GM15510 (cell line): ENCODE data around the gene ATL2.

ENCODE experiments used
- POLR2A ChIP-seq: IDR thresholded peaks from 3 replicates; pipeline ENCODE4 v1.6.1; 2011; ENCODE audit warnings: borderline replicate concordance; ENCODE audit not compliant: insufficient read length; ENCODE audit errors: extremely low read depth

Gene ATL2

GRCh38 chr2:38260469-38260868 is 116.6 kb downstream of the ATL2 start:
- TF ChIP-seq POLR2A, result no peak

GRCh38 chr2:38259311-38259710 is 117.8 kb downstream of the ATL2 start:
- no peak for TF ChIP-seq POLR2A

GRCh38 chr2:38256610-38257009 is 120.5 kb downstream of the ATL2 start:
- TF ChIP-seq POLR2A, result no peak

GRCh38 chr2:38255211-38255610 is 121.9 kb downstream of the ATL2 start:
- TF ChIP-seq POLR2A, result no peak

- no peak for TF ChIP-seq POLR2A
Measured at GRCh38 chr2:38254796-38255195, 122.3 kb downstream of the ATL2 start.

- no peak for TF ChIP-seq POLR2A
Measured at GRCh38 chr2:38251940-38252339, 125.1 kb downstream of the ATL2 start.

GRCh38 chr2:38248707-38249106 is 128.4 kb downstream of the ATL2 start:
- no peak for TF ChIP-seq POLR2A

- TF ChIP-seq POLR2A, result no peak
Measured at GRCh38 chr2:38248255-38248654, 128.8 kb downstream of the ATL2 start.

- TF ChIP-seq POLR2A, result no peak
Measured at GRCh38 chr2:38246105-38246504, 131.0 kb downstream of the ATL2 start.

- TF ChIP-seq POLR2A, result no peak
Measured at GRCh38 chr2:38245114-38245641, 131.9 kb downstream of the ATL2 start.

GRCh38 chr2:38244301-38244700 is 132.8 kb downstream of the ATL2 start:
- TF ChIP-seq POLR2A, result no peak
